HG03064 (cell line): Measurements from ENCODE around the gene ECEL1.
"Not testable (repeated sequence)": the region's sequence is repeated elsewhere in the genome, so short reads cannot be mapped to it uniquely, and the experiment has no call there.

Source experiments
- ATAC-seq: cut with Tn5 transposase; IDR thresholded peaks from one replicate; pipeline ENCODE4 v1.9.1; 2021; ENCODE audit warnings: low read depth; ENCODE audit not compliant: unreplicated experiment

Gene ECEL1

DNA sequence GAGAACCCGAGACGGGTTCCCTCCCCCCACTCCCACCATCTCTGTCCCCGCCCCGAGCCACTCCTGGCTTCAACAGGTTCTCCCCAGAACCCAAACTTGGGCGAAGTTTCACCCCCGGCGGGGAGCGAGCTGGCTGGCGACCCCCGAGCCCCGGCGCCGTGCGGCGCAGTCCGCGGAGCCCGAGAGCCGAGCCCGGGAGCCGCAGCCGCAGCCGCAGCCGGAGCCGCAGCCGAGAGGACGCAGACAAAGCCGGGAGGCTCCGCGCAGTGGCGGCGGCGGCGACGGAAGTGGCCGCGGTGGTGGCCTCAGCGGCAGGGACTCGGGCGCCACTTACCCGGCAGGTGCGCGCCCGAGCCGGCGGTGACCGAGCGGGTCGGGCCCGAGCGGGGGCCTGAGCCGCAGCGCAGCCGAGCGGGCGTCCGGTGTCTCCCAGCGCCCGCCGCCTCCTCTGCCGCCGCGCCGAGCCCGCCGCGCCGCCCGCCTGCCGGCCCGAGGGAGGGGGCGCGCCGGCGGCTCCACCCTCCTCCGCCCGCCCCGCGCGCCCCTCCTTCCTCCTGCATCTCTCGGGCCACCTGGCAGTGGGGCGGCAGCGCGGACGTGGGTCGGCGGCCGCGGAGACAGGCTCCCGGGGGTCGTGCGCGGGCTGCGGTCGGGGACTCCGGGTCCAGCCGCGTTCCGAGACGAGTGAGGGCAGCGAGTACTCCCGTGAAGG lies at the start of gene ECEL1:
ECEL1 (minus strand) TSS at position 450 of the 712 bp plus-strand sequence. CDS start 1,181 bp downstream, outside the sequence.
- no peak for ATAC-seq

GRCh38 chr2:232537079-232537478 lies 49.4 kb upstream of the ECEL1 start:
- no peak for ATAC-seq

GRCh38 chr2:232535761-232536530 lies 48.3 kb upstream of the ECEL1 start:
- ATAC-seq = no peak

GRCh38 chr2:232534940-232535651 lies 47.5 kb upstream of the ECEL1 start:
- ATAC-seq = no peak

GRCh38 chr2:232533944-232534710 lies 46.5 kb upstream of the ECEL1 start:
- no peak for ATAC-seq

- ATAC-seq = not testable (repeated sequence)
Observed at GRCh38 chr2:232532821-232533220, 45.2 kb upstream of the ECEL1 start.

- ATAC-seq = no peak
Observed at GRCh38 chr2:232532419-232532818, 44.8 kb upstream of the ECEL1 start.

DNA sequence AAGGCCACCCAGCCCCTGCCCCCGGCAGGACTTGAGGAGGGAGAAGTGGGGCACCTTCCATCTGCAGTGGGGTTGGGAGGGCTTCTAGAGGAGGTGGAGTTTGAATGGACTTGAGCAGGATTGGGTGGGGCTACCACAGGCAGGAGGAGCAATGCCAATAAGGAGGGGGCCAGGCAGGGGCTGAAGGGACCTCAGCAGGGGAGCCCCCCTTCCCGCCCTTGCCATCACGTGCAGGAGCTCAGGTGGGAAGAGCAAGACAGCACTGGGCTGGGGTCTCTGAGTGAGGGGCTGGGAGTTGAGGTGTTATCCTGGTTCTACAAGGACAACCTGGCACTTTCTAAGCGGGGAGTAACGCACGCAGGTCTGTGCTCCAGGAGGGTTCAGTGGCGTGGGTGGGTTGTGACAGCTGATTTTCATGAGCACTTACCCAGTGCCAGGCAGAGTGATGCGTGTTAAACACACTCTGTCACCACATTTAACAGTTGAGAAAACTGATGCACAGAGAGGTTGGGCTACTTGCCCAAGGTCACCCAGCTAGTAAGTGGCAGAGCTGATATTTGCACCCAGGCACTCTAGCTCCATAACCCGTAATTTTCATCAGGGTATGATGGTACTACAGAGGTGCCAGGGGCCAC lies 43.1 kb upstream of the ECEL1 start:
- ATAC-seq = no peak

- ATAC-seq = no peak
Observed at GRCh38 chr2:232529806-232530547, 42.3 kb upstream of the ECEL1 start.

- no peak for ATAC-seq
Observed at GRCh38 chr2:232528746-232529460, 41.3 kb upstream of the ECEL1 start.

DNA sequence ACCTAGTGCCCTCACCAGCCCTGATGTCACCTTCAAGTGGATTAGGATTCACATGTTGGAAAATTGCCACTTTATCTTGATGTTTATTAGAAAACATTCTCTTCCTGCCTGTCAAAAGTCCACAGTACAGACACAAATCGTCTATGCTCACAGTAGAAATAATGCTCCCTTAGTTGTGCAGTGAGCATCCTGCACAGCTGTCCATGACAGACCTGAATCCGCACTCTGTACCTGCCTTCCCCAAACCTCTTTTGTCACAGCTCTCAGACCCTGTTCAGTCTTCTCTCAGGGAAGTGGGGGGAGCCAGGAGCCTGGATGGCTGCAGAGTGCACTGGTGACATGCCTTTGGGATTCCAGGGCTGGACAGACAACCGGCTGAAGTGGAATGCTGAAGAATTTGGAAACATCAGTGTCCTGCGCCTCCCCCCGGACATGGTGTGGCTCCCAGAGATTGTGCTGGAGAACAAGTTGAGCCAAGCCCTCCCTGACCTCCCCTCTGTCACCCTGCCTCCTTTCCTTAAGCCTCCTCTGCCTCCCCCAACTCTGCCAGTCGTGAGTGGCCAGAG lies 40.4 kb upstream of the ECEL1 start:
- ATAC-seq = no peak

GRCh38 chr2:232526372-232526941 lies 38.8 kb upstream of the ECEL1 start:
- ATAC-seq = no peak

GRCh38 chr2:232525791-232526371 lies 38.2 kb upstream of the ECEL1 start, which contains the start of gene CHRND:
Gene CHRND (plus strand): TSS chr2:232526160. CDS start chr2:232526216, 56 bp downstream.
- ATAC-seq = no peak

- ATAC-seq = no peak
Observed at GRCh38 chr2:232525199-232525598, 37.6 kb upstream of the ECEL1 start.

DNA sequence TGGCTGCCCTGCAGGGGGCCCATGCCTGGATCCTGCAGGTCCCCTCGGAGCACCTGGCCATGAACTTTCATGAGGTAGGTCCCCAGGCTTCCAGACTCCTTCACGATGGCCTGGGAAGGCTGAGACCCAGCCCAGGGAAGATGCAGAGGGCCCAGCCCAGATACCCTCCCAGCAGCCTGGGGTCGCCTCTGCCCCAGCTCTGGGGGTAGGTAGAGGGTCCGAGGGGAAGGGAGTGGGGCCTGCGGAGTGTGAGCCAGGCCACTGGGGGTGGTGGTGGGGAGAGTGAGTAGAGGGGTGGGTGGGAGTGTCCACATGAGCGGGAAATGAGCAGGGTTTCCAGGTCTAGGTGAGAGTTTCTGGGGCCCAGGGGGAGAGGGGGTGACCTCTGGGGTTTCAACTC lies 37.1 kb upstream of the ECEL1 start:
- ATAC-seq = no peak

DNA sequence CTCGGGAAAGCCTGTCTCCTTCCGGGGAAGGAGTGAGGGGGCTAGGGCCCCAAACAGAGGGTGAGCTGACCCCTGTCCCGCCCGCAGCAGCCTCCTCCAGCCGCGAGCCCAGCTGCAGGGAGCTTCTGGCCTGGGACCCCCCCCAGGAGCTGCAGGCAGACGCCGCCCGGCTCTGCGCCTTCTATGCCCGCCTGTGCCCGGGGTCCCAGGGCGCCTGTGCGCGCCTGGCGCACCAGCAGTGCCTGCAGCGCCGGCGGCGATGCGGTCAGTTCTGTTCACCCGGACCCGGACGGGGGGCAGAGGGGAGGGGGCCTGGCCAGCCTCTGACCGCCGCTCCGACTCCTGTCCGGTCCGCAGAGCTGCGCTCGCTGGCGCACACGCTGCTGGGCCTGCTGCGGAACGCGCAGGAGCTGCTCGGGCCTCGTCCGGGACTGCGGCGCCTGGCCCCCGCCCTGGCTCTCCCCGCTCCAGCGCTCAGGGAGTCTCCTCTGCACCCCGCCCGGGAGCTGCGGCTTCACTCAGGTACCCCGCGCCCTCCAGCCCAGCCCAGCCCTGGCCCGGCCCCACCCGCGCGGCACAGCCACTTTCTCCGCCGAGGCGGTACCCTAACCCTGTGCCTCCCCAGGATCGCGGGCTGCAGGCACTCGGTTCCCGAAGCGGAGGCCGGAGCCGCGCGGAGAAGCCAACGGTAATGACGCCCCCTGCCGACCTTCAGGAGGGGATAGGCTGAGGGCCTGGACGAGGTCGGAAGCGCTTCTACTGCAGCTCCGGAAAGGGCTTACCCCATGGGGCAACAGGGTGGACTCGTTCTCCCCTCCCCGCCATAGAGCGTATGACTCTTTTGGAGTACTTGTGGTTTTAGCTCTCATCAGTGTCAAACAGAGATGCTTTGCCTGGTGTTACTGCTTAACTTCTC lies 36.3 kb upstream of the ECEL1 start:
- ATAC-seq = no peak

DNA sequence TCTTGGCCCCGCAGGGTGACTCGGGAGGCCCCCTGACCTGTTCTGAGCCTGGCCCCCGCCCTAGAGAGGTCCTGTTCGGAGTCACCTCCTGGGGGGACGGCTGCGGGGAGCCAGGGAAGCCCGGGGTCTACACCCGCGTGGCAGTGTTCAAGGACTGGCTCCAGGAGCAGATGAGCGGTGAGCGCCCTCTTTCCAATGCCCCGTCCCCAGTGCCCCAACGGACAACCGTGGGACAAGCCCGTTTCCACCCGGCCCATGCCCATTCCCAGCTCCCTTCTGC lies 35.7 kb upstream of the ECEL1 start:
- ATAC-seq = no peak
